ENCODE data around the gene CCN5.
A peak's percentile ranks its signal among the peaks of the same experiment; 100 is the strongest.

The CCN5 gene

DNA sequence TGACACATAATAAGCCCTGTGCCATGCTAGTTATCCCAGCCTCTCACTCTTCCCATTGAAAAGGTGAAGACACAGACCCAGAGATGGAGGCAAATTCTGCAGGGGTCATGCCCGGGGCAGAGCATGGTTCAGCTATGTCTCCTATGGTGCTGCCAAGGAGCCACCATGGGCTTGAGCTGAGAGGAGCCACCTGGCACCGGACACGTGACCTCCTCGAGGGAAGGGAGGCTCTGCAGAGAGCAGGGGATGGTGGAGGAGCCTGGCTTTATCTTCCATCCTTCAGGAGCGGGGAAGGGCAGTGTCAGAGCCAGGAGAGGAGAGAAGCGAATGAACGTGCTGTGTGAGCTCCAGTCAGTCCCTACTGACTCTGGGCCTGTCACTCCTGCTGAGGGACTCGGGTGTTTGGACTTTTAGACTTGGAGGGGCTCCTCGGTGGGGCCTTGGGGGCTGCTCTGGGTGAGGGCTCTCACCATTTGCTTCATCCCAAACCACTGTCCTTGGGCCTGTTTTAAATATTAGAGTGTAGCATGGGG, 11.1 kb upstream of the CCN5 start:
- Histone ChIP-seq H3K9me3 (ENCODE audit: control insufficient read depth, low read length) (no peaks in the 10 kb centered on the region), H3K9ac (ENCODE audit: low read length) (peak overlapping the region; percentile 67), H2AFZ (ENCODE audit: low read depth, low read length) (no peak overlapping the region), H2BK120ac (ENCODE audit: low read depth, low read length) (peak overlapping the region; percentile 45), H2BK5ac (ENCODE audit: low read depth, low read length, poor library complexity, severe bottlenecking) (no peak overlapping the region), H3K14ac (ENCODE audit: low read length in 2 of 2) (peak overlapping the region in 1 of 2 experiments; percentile 14), H4K8ac (ENCODE audit: low read length) (no peak overlapping the region), H2BK12ac (ENCODE audit: low read length in 2 of 2) (peak overlapping the region; percentile 2 to 85), H3K4ac (ENCODE audit: low read depth in 1 of 2, low read length in 2 of 2) (peak overlapping the region; percentile 35 to 89), H3K27ac (ENCODE audit: low read length, poor library complexity, severe bottlenecking) (no peak overlapping the region), H3K23ac (ENCODE audit: low read length in 2 of 2) (no peak overlapping the region), H2BK15ac (ENCODE audit: low read depth, poor library complexity, severe bottlenecking) (no peak overlapping the region), H3K4me1 (ENCODE audit: control insufficient read depth, insufficient read depth, low read depth, low read length) (peaks cover 49% of the 10 kb centered on the region), H3K4me3 (ENCODE audit: insufficient read depth in 1 of 2, low read depth in 1 of 2, low read length in 2 of 2) (no peak overlapping the region), H3K18ac (ENCODE audit: low read depth in 1 of 2, low read length in 2 of 2) (peak overlapping the region; percentile 17 to 55), H3K27me3 (ENCODE audit: control insufficient read depth in 1 of 2, insufficient read depth in 1 of 2, low read length in 2 of 2) (no peaks in the 10 kb centered on the region), H3K79me1 (replicated peaks; ENCODE audit: low read length, poor library complexity, severe bottlenecking) (no peaks in the 10 kb centered on the region), H4K91ac (ENCODE audit: low read length) (peak overlapping the region; percentile 54), H3K36me3 (ENCODE audit: control insufficient read depth in 1 of 2, insufficient read depth in 2 of 2, low read depth in 1 of 2, low read length in 2 of 2) (no peaks in the 10 kb centered on the region), H2AK5ac (ENCODE audit: low read length, severe bottlenecking) (peak overlapping the region; percentile 5), H3K4me2 (ENCODE audit: low read length, poor library complexity, severe bottlenecking) (no peak overlapping the region)
- 90% methylated on average over 9 of the region's 9 CpGs for WGBS
- no peak for DNase-seq

DNA sequence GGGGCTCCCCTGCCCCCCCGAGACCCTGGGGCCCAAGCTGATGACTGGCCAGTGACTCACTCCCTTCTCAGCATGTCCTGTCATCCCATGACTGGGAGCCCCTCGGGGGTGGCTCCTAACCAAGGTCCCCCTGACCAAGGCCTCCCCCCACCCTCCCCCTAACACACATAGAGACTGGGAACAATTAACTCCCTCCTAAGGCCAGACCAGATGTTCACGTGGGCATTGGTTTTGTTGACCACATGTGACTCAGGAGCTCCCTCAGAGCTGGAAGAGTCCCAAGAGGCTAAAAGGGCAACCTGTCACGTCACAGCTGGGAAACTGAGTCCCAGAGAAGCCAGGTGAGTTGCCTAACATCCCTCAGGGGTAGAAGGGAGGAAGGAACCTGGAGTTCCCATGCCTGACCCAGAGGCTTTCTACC, 10.6 kb upstream of the CCN5 start:
- Histone ChIP-seq H3K4me2 (ENCODE audit: low read length, poor library complexity, severe bottlenecking) (no peak overlapping the region), H3K4ac (ENCODE audit: low read depth in 1 of 2, low read length in 2 of 2) (peak overlapping the region in 1 of 2 experiments; percentile 11)
- 27% methylated on average over 4 of the region's 4 CpGs for WGBS

DNA sequence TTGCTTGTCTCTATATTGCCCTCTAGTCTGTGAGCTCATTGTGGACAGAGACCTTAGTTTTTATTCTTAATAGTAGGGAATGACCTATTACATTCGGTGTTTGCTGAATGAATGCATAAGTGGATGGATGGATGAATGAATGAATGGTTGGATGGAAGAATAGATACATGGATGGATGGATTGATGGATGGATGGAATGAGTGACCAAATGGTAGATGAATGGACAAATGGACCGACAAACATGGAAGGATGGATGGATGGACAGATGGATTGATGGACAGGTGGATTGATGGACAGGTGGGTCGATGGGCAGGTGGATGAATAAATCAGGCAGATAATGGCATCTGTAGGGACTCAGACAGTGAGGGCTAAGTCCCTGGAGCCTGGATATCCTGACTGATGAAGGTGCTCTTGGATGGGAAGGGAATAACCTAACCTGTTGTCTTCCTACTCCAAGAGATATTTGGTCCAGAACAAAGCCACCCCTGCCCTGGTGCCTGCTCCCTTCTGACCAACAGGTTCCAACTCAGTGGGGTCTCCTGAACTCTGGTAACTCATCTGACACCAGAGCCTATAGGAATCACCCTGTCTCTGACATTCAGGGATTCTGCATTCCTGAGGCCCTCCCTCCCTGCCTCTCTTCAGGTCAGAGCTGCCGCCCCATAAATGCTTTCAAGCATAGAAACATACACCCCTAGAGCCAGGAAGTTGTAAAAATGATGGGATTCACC, 9.6 kb upstream of the CCN5 start:
- Histone ChIP-seq H3K27ac (ENCODE audit: low read length, poor library complexity, severe bottlenecking) (no peak overlapping the region), H4K8ac (ENCODE audit: low read length) (no peak overlapping the region), H3K14ac (ENCODE audit: low read length in 2 of 2) (no peak overlapping the region), H3K23ac (ENCODE audit: low read length in 2 of 2) (no peak overlapping the region), H3K9ac (ENCODE audit: low read length) (peak overlapping the region; percentile 73), H2BK120ac (ENCODE audit: low read depth, low read length) (no peak overlapping the region), H3K27me3 (ENCODE audit: control insufficient read depth in 1 of 2, insufficient read depth in 1 of 2, low read length in 2 of 2) (no peaks in the 10 kb centered on the region), H2AK5ac (ENCODE audit: low read length, severe bottlenecking) (peak overlapping the region; percentile 80), H2BK12ac (ENCODE audit: low read length in 2 of 2) (peak overlapping the region in 1 of 2 experiments; percentile 78), H3K4me3 (ENCODE audit: insufficient read depth in 1 of 2, low read depth in 1 of 2, low read length in 2 of 2) (no peak overlapping the region), H2BK5ac (ENCODE audit: low read depth, low read length, poor library complexity, severe bottlenecking) (no peak overlapping the region), H2BK15ac (ENCODE audit: low read depth, poor library complexity, severe bottlenecking) (no peak overlapping the region), H2AFZ (ENCODE audit: low read depth, low read length) (no peak overlapping the region), H3K36me3 (ENCODE audit: control insufficient read depth in 1 of 2, insufficient read depth in 2 of 2, low read depth in 1 of 2, low read length in 2 of 2) (no peaks in the 10 kb centered on the region), H3K79me1 (replicated peaks; ENCODE audit: low read length, poor library complexity, severe bottlenecking) (no peaks in the 10 kb centered on the region), H3K4ac (ENCODE audit: low read depth in 1 of 2, low read length in 2 of 2) (no peak overlapping the region), H3K18ac (ENCODE audit: low read depth in 1 of 2, low read length in 2 of 2) (peak overlapping the region in 1 of 2 experiments; percentile 1), H3K4me1 (ENCODE audit: control insufficient read depth, insufficient read depth, low read depth, low read length) (peaks cover 48% of the 10 kb centered on the region), H3K4me2 (ENCODE audit: low read length, poor library complexity, severe bottlenecking) (no peak overlapping the region), H3K9me3 (ENCODE audit: control insufficient read depth, low read length) (no peaks in the 10 kb centered on the region), H4K91ac (ENCODE audit: low read length) (no peak overlapping the region)
- DNase-seq: no peak
- WGBS: 76% methylated on average over 3 of the region's 4 CpGs

More for the DNA sequence above, 10.6 kb upstream of the CCN5 start:
- no peaks in the 10 kb centered on the region for H3K27me3 ChIP-seq (ENCODE audit: control insufficient read depth in 1 of 2, insufficient read depth in 1 of 2, low read length in 2 of 2)
- no peak overlapping the region for H3K27ac ChIP-seq (ENCODE audit: low read length, poor library complexity, severe bottlenecking)
- no peak overlapping the region for H2BK5ac ChIP-seq (ENCODE audit: low read depth, low read length, poor library complexity, severe bottlenecking)
- peak overlapping the region; percentile 17 to 51 for H3K18ac ChIP-seq (ENCODE audit: low read depth in 1 of 2, low read length in 2 of 2)
- no peaks in the 10 kb centered on the region for H3K9me3 ChIP-seq (ENCODE audit: control insufficient read depth, low read length)
- H3K14ac ChIP-seq (ENCODE audit: low read length in 2 of 2): no peak overlapping the region
- H2BK12ac ChIP-seq (ENCODE audit: low read length in 2 of 2): peak overlapping the region; percentile 28 to 78
- peak overlapping the region; percentile 54 for H4K91ac ChIP-seq (ENCODE audit: low read length)
- peak overlapping the region; percentile 67 for H3K9ac ChIP-seq (ENCODE audit: low read length)
- H2AFZ ChIP-seq (ENCODE audit: low read depth, low read length): no peak overlapping the region
- H2BK15ac ChIP-seq (ENCODE audit: low read depth, poor library complexity, severe bottlenecking): peak overlapping the region; percentile 66
- no peak overlapping the region for H3K4me3 ChIP-seq (ENCODE audit: insufficient read depth in 1 of 2, low read depth in 1 of 2, low read length in 2 of 2)
- H3K23ac ChIP-seq (ENCODE audit: low read length in 2 of 2): no peak overlapping the region
- H3K36me3 ChIP-seq (ENCODE audit: control insufficient read depth in 1 of 2, insufficient read depth in 2 of 2, low read depth in 1 of 2, low read length in 2 of 2): no peaks in the 10 kb centered on the region
- peak overlapping the region; percentile 45 for H2BK120ac ChIP-seq (ENCODE audit: low read depth, low read length)
- DNase-seq: peak; percentile 55
- peak overlapping the region; percentile 80 for H2AK5ac ChIP-seq (ENCODE audit: low read length, severe bottlenecking)
- H3K4me1 ChIP-seq (ENCODE audit: control insufficient read depth, insufficient read depth, low read depth, low read length): peaks cover 49% of the 10 kb centered on the region
- no peaks in the 10 kb centered on the region for H3K79me1 ChIP-seq (replicated peaks; ENCODE audit: low read length, poor library complexity, severe bottlenecking)
- H4K8ac ChIP-seq (ENCODE audit: low read length): no peak overlapping the region

DNA sequence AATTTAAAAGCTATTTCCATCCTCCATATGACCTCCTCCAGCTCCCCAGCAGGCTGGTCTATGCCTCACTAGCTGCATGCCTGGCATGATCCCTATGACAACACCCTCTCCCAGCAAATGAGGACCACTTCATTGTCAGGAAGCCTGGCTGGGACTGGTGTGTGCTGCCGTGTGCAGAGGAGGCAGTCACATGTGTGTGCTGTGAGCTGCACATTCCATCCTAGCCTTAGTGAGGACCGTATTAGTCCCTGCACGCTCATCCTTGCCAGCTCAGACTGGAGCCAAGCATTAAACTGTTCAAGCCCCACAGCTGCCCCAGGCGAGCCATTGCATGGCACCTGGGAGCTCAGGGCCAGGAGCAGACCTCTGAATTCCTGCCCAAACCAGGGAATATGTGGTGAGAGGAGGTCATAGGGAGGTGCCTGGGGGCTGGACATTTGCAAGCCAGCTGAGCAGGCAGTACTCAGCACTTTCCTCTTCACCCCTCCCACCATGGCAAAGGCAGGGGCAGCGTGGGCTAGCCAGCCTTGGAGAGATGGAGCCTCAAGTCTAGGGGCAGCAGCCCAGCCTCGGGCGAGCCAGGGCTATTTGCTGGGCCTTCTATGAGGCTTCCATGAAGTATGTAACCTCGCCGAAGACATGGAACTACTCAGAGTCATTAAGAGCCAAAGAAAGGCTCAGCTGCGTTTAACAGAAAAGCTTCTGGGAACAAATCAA, 8.7 kb upstream of the CCN5 start:
- no peaks in the 10 kb centered on the region for H3K27me3 ChIP-seq (ENCODE audit: control insufficient read depth in 1 of 2, insufficient read depth in 1 of 2, low read length in 2 of 2)
- H3K4me3 ChIP-seq (ENCODE audit: insufficient read depth in 1 of 2, low read depth in 1 of 2, low read length in 2 of 2): no peak overlapping the region
- H3K18ac ChIP-seq (ENCODE audit: low read depth in 1 of 2, low read length in 2 of 2): peak overlapping the region; percentile 24 to 79
- no peak for DNase-seq
- H3K4me2 ChIP-seq (ENCODE audit: low read length, poor library complexity, severe bottlenecking): no peak overlapping the region
- no peaks in the 10 kb centered on the region for H3K79me1 ChIP-seq (replicated peaks; ENCODE audit: low read length, poor library complexity, severe bottlenecking)
- H3K9ac ChIP-seq (ENCODE audit: low read length): peak overlapping the region; percentile 86
- H4K8ac ChIP-seq (ENCODE audit: low read length): peak overlapping the region; percentile 1
- no peaks in the 10 kb centered on the region for H3K36me3 ChIP-seq (ENCODE audit: control insufficient read depth in 1 of 2, insufficient read depth in 2 of 2, low read depth in 1 of 2, low read length in 2 of 2)
- H3K23ac ChIP-seq (ENCODE audit: low read length in 2 of 2): peak overlapping the region in 1 of 2 experiments; percentile 15
- no peak overlapping the region for H2BK120ac ChIP-seq (ENCODE audit: low read depth, low read length)
- H2AK5ac ChIP-seq (ENCODE audit: low read length, severe bottlenecking): peak overlapping the region; percentile 8
- peak overlapping the region in 1 of 2 experiments; percentile 50 for H3K14ac ChIP-seq (ENCODE audit: low read length in 2 of 2)
- no peak overlapping the region for H2AFZ ChIP-seq (ENCODE audit: low read depth, low read length)
- no peak overlapping the region for H2BK15ac ChIP-seq (ENCODE audit: low read depth, poor library complexity, severe bottlenecking)
- H3K4ac ChIP-seq (ENCODE audit: low read depth in 1 of 2, low read length in 2 of 2): peak overlapping the region in 1 of 2 experiments; percentile 59
- WGBS: 70% methylated on average over 9 of the region's 10 CpGs
- H2BK5ac ChIP-seq (ENCODE audit: low read depth, low read length, poor library complexity, severe bottlenecking): no peak overlapping the region
- H3K4me1 ChIP-seq (ENCODE audit: control insufficient read depth, insufficient read depth, low read depth, low read length): peaks cover 40% of the 10 kb centered on the region
- no peak overlapping the region for H3K27ac ChIP-seq (ENCODE audit: low read length, poor library complexity, severe bottlenecking)
- no peaks in the 10 kb centered on the region for H3K9me3 ChIP-seq (ENCODE audit: control insufficient read depth, low read length)
- peak overlapping the region; percentile 1 to 65 for H2BK12ac ChIP-seq (ENCODE audit: low read length in 2 of 2)
- H4K91ac ChIP-seq (ENCODE audit: low read length): peak overlapping the region; percentile 15

Data from mesenchymal stem cell (in vitro differentiated cells and primary cell).